HG03097 (cell line): ENCODE results near the gene GPR179.
A peak's percentile ranks its signal among the peaks of the same experiment; 100 is the strongest.
"Not testable (repeated sequence)": the region's sequence is repeated elsewhere in the genome, so short reads cannot be mapped to it uniquely, and the experiment has no call there.

Experiments used
- ATAC-seq: cut with Tn5 transposase; IDR thresholded peaks from one replicate; pipeline ENCODE4 v1.9.1; 2021; ENCODE audit not compliant: unreplicated experiment, low FRiP score

Gene GPR179

GRCh38 chr17:38324141-38324697 is 19.5 kb downstream of the GPR179 start:
- no peak for ATAC-seq

GRCh38 chr17:38322897-38323296 is 20.9 kb downstream of the GPR179 start:
- ATAC-seq = no peak

GRCh38 chr17:38322156-38322779 is 21.5 kb downstream of the GPR179 start:
- no peak for ATAC-seq

GRCh38 chr17:38320482-38320881 is 23.3 kb downstream of the GPR179 start:
- no peak for ATAC-seq

GRCh38 chr17:38317081-38317480 is 26.7 kb downstream of the GPR179 start:
- no peak for ATAC-seq

DNA sequence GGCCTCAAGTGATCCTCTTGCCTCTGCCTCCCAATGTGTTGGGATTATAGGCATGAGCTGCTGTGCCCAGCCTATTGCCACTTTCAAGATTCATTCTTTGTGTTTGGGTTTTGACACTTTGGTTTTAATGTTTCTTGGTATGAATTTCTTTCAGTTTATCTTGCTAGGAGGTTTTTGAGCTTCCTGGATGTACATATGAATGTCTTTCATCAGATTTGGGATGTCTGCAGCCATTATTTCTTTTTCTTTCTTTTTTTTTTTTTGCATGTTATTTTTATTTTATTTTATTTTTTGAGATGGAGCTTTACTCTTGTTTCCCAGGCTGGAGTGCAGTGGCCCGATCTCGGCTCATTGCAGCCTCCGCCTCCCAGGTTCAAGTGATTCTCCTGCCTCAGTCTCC is 28.3 kb downstream of the GPR179 start:
- no peak for ATAC-seq

DNA sequence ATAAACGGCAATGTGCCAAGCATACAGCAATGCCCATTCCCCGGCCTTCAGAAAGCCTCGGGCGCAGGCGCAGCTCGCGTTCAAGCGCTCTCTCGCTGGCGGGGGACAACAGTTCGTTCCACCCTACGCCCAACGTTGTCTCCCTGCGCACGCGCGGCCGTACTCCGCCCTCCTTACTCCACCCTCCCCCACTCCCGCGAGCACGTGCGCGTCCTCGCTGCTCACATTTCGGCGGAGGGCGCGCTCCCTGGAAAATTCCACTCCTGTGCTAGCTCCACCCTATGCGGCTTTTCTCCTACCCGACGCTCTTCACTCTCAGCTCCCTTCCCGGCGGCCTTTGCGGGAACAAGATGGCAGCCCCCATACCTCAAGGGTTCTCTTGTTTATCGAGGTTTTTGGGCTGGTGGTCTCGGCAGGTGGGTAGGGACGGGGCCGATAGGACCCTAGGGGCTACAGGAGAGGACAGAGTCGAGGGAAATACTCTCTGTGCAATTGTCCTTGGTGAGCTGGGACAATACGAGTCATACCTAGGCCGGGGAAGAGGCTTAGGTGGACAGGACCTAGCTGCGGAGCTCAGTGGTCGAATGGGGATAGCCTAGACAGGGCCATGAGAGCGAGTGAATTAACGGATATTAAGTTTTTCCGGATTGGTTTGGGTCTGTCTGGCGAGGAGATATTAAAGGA is 46.8 kb downstream of the GPR179 start, which contains the start of gene MRPL45:
Gene MRPL45 (plus strand): TSS at position 335 of the 684 bp plus-strand sequence. CDS start 16 bp downstream, at position 351.
- ATAC-seq = peak; percentile 95

- ATAC-seq = not testable (repeated sequence)
These were observed 48.0 kb downstream of the GPR179 start for GRCh38 chr17:38295602-38296365.

DNA sequence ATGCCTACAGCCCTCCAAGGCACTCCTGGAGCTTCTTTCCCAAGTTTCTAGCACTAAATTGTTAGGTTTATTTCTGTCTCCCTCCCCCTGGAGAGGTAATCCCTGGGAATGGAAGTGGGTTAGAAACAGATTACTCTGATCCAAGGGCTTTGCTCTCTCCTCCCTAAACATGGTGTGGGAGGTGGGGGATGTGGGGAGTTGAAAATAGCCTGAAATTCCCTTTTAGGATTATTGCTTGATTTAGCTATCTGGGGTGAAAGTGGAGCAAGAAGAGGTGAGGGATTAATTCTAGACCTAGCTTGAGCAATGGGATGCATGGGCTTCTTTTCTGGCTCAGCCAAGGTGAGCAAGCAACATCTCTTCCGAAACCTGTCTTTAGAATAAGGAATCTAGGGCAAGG is 54.0 kb downstream of the GPR179 start:
- ATAC-seq = not testable (repeated sequence)

DNA sequence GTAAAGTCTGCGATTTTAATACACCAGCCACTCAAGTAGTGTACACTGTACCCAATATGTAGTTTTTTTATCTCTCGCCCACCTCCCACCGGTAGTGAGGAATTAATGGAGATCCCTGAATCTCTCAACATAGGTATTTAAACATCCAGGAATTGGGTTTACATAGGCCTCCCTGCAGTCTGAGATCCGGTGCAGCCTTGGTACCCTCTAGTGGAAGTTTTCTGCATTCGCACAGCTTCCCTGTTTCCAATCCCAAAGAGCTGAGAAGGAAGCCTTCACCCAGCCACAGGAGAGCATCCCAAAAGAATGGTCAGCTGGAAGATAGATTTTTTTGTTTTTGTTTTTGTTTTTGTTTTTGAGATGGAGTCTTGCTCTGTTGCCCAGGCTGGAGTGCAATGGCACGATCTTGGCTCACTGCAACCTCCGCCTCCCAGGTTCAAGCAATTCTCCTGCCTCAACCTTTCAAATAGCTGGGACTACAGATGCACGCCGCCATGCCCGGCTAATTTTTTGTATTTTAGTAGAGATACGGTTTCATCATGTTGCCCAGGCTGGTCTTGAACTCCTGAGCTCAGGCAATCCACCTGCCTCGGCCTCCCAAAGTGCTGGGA is 55.4 kb downstream of the GPR179 start:
- ATAC-seq = not testable (repeated sequence)

- not testable (repeated sequence) for ATAC-seq
These were observed 57.2 kb downstream of the GPR179 start for GRCh38 chr17:38286501-38287091.

- not testable (repeated sequence) for ATAC-seq
These were observed 57.8 kb downstream of the GPR179 start for GRCh38 chr17:38285994-38286393.
